ENCODE measurements around the gene APLP1. TPM values are rescaled to one million over a fixed set of nuclear protein-coding genes. Genes with fewer than 3 reads are reported as not detected.
"Not testable (repeated sequence)": the region's sequence is repeated elsewhere in the genome, so short reads cannot be mapped to it uniquely, and the experiment has no call there.

Gene APLP1
- total RNA-seq, 1 experiment from 2014 or later, result 15.5 TPM

- no peak overlapping the region for H3K4me3 Mint-ChIP-seq
- CTCF ChIA-PET, result interaction anchor here (0.5 to 1.7 kb wide), 7 partner anchors 12 to 277 kb away, joined by 3 to 6 read pairs (median 4); no protein-coding TSS in a partner anchor
- H3K9me3 Mint-ChIP-seq, result peaks cover 2% of the 10 kb centered on the region; the same call in 1 of the 2 replicates
- H3K27me3 Mint-ChIP-seq (ENCODE audit: low read depth), result peaks cover 49% of the 10 kb centered on the region
- POLR2A ChIA-PET, result no interaction called here
- TF ChIP-seq IRF2 (CRISPR knock-in tag; IDR thresholded peaks at IDR 0.05; ENCODE audit: borderline replicate concordance, low read depth), result no peak
- no peak for TF ChIP-seq ZNF423 (CRISPR knock-in tag; IDR thresholded peaks at IDR 0.05)
- TF ChIP-seq USF1 (CRISPR knock-in tag; IDR thresholded peaks at IDR 0.05), result peak; percentile 69
- TF ChIP-seq USF2 (CRISPR knock-in tag; IDR thresholded peaks at IDR 0.05), result peak; percentile 78
- DNase-seq (ENCODE audit: low spot score) (no peak), ATAC-seq (no peak)
- H3K36me3 Mint-ChIP-seq, result no peaks in the 10 kb centered on the region
- peaks cover 5% of the 10 kb centered on the region; the same call in 1 of the 2 replicates for H3K4me1 Mint-ChIP-seq
- no peak overlapping the region for H3K27ac Mint-ChIP-seq
Measured at GRCh38 chr19:35833972-35834371, 34.4 kb upstream of the APLP1 start.

- H3K9me3 Mint-ChIP-seq; H3K4me1 Mint-ChIP-seq; H3K27ac Mint-ChIP-seq; DNase-seq (ENCODE audit: low spot score); POLR2A ChIA-PET; H3K4me3 Mint-ChIP-seq; H3K36me3 Mint-ChIP-seq; ATAC-seq: not testable (repeated sequence)
- CTCF ChIA-PET, result interaction anchor here (1.0 to 1.4 kb wide), 2 partner anchors 15 to 25 kb away, joined by 4 to 5 read pairs; no protein-coding TSS in a partner anchor
- peaks cover 42% of the 10 kb centered on the region for H3K27me3 Mint-ChIP-seq (ENCODE audit: low read depth)
Measured at GRCh38 chr19:35836096-35836495, 32.3 kb upstream of the APLP1 start.

- Mint-ChIP-seq H3K36me3 (no peaks in the 10 kb centered on the region), H3K4me3 (no peak overlapping the region), H3K27me3 (ENCODE audit: low read depth) (peaks cover 74% of the 10 kb centered on the region), H3K4me1 (peaks cover 22% of the 10 kb centered on the region), H3K9me3 (peaks cover 8% of the 10 kb centered on the region), H3K27ac (no peak overlapping the region)
- no peak for TF ChIP-seq SMAD3 (CRISPR knock-in tag; IDR thresholded peaks at IDR 0.05; ENCODE audit: borderline replicate concordance)
- TF ChIP-seq SMAD4 (CRISPR knock-in tag; IDR thresholded peaks at IDR 0.05), result no peak
- no peak for TF ChIP-seq ZNF138 (CRISPR knock-in tag; conservative IDR thresholded peaks at IDR 0.05)
- TF ChIP-seq ZNF532 (CRISPR knock-in tag; IDR thresholded peaks at IDR 0.05; ENCODE audit: borderline replicate concordance), result no peak
- no peak for DNase-seq (ENCODE audit: low spot score)
- no peak for ATAC-seq
- CTCF ChIA-PET, result no interaction called here
- POLR2A ChIA-PET, result no interaction called here
Measured at GRCh38 chr19:35841961-35842595, 26.3 kb upstream of the APLP1 start.

- Mint-ChIP-seq H3K4me3 (no peak overlapping the region), H3K4me1 (peaks cover 22% of the 10 kb centered on the region), H3K36me3 (no peaks in the 10 kb centered on the region), H3K27ac (no peak overlapping the region), H3K27me3 (ENCODE audit: low read depth) (peaks cover 76% of the 10 kb centered on the region), H3K9me3 (peaks cover 8% of the 10 kb centered on the region)
- DNase-seq (ENCODE audit: low spot score), result no peak
- POLR2A ChIA-PET, result no interaction called here
- ATAC-seq, result no peak
- CTCF ChIA-PET, result no interaction called here
- TF ChIP-seq ZNF416 (CRISPR knock-in tag; IDR thresholded peaks at IDR 0.05), result no peak
- TF ChIP-seq MYBL2 (CRISPR knock-in tag; IDR thresholded peaks at IDR 0.05), result no peak
- no peak for TF ChIP-seq MXD4 (CRISPR knock-in tag; IDR thresholded peaks at IDR 0.05; ENCODE audit: borderline replicate concordance)
- TF ChIP-seq E2F4 (CRISPR knock-in tag; IDR thresholded peaks at IDR 0.05; ENCODE audit: borderline replicate concordance, low read depth), result no peak
- no peak for TF ChIP-seq GABPB1 (CRISPR knock-in tag; IDR thresholded peaks at IDR 0.05)
- no peak for TF ChIP-seq ERG (CRISPR knock-in tag; IDR thresholded peaks at IDR 0.05)
- TF ChIP-seq ZBTB43 (CRISPR knock-in tag; IDR thresholded peaks at IDR 0.05), result no peak
- no peak for TF ChIP-seq NR1H2 (CRISPR knock-in tag; IDR thresholded peaks at IDR 0.05)
- TF ChIP-seq ZNF396 (CRISPR knock-in tag; IDR thresholded peaks at IDR 0.05; ENCODE audit: borderline replicate concordance), result no peak
Measured at GRCh38 chr19:35842666-35843272, 25.6 kb upstream of the APLP1 start.

Measured in WTC11 (cell line).